HG02763 (cell line): ENCODE results near the gene LINC01488.

Experiments used
- ATAC-seq: cut with Tn5 transposase; IDR thresholded peaks from one replicate; pipeline ENCODE4 v1.9.1; 2021; ENCODE audit warnings: mild to moderate bottlenecking, moderate library complexity; ENCODE audit not compliant: unreplicated experiment

The LINC01488 gene

DNA sequence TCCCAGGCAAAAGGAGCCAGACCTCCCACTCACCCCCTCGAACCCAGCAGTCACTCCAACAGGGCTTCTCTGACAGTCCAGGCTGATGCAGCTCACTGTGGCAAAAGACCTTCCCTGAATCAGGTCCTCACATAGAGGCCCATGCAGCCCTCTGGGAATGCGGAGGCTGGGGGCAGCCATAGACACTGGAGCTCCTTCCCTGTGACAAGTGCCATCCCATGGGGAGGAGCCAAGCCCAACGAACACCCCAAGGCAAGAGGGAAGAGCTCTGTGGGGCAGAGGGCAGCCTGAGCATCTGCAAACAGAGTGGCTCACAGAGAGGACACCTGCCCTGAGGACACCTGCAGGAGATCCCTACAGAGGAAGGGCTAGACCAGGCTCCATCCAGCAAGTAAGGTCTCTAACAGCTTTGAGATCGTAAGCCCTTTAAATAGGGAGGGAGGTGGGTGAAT is at the start of gene LINC01488:
LINC01488 (plus strand) TSS at position 271 of the 452 bp plus-strand sequence.
- no peak for ATAC-seq

DNA sequence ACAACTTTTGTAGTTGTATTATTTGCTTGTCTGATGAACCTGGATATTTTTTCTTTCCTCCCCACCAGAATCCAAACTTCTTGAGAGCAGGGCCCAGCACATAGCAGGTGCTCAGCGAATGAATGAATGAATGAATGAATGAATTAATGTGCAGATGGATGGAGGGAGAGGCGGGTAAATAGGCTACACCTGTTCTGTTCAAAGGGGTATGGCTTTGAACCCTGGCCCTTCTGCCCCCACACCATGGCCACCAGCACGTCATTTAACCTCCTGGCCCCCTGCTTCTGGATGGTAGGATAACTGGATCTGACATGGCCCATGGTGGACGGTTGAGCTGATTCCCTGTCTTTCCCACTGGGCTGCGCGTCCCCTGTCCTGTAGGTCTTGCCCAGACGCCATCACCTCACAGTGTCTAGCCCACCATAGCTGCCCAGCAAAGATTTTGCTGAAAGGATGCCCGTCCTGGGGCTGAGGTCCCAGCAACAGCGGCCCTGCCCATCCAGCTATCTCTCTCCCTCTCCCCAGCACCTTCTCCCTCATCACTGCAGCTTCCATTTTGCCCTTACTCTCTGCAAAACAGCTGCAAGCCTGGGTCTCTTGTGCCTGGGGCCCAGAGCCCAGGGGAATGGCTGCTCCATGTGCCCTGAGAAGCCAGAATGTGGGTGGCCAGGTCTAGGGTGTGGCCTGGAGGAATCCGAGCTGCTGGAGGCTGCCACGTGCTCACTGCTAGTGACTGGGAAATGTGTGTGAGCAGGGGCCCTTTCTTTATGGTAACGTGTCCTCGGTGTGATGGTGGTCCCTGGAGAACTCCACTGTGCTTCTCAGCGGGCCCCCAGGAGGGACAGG is 49.3 kb upstream of the LINC01488 start:
- no peak for ATAC-seq

DNA sequence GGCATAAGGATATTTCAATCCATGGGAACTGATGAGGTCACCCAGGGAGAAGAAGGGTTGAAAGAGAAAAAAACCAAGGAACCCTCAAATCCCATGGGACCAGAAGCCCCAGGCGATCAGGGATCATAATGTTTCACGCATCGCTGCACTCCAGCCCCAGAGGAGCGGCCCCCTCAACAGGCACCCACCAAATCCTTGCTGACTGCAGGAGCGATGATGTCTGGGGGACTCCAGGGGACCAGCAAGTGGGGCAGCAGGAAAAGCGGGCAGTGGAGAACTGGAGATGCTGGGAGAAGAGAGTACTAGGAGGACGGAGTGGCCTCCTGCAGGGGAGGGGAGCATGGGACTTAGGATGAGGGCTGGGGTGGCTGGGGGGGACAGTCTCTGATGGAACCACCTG is 47.7 kb upstream of the LINC01488 start:
- ATAC-seq: no peak

DNA sequence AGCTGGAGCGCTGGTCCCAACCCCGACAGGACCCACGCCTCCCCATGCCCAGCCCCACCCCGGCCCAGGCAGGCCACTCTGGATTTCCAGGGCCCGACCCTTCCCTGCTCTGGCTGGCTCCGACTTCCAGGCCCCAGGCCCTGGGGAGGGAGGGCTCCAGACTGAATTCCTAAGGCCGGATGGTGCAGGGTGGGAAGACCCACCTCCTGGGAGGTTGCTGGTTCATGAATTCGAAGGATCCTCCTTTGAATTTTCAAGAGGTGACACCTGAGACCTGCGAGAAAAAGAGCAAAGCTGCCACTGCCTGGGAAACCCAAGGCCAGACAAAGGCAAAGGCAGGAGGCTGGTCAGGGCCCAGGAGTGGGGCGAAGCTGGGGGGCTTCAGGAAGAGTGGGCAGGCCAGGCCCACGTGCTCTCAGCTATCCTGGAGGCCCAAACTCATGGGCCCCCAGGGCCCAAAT is 47.0 kb upstream of the LINC01488 start:
- no peak for ATAC-seq

DNA sequence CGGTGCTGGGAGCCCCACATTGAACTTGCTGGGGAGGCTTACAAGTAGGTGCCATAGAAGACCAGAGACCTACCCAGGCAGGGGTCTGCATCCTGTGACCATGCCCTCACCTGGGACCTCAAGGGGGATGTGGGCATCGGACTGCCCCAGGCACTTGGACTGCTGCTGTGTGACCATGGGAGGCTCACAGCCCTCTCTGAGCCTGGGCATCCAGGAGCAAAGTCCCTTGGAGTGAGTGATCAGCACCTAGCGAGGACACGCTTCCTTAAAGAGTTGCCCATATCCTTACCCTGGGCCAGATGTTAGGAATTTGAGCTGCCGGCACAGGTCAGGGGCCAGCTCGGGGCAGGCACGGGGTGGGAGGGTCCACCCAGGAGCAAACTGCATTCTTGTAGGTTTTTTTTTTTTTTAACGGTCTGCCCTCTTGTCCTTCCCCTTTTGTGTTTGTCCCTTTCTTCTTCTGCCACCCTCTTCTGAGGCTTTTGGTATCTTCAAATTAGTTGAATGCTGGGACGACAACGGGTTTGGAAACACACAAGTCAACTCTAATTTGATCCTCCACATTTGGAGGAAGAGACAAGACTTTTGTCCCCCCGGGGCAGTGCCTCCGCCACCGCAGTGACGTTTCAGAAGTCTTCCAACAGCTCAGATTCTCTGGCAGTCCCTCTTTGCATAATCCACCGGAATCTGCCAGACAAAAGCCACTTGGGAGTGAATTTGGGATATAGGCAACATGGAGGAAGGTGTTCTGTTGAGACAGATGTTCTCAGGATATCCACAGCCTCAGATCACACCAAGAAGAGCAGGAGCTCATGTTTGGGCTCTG is 46.1 kb upstream of the LINC01488 start:
- ATAC-seq: no peak

DNA sequence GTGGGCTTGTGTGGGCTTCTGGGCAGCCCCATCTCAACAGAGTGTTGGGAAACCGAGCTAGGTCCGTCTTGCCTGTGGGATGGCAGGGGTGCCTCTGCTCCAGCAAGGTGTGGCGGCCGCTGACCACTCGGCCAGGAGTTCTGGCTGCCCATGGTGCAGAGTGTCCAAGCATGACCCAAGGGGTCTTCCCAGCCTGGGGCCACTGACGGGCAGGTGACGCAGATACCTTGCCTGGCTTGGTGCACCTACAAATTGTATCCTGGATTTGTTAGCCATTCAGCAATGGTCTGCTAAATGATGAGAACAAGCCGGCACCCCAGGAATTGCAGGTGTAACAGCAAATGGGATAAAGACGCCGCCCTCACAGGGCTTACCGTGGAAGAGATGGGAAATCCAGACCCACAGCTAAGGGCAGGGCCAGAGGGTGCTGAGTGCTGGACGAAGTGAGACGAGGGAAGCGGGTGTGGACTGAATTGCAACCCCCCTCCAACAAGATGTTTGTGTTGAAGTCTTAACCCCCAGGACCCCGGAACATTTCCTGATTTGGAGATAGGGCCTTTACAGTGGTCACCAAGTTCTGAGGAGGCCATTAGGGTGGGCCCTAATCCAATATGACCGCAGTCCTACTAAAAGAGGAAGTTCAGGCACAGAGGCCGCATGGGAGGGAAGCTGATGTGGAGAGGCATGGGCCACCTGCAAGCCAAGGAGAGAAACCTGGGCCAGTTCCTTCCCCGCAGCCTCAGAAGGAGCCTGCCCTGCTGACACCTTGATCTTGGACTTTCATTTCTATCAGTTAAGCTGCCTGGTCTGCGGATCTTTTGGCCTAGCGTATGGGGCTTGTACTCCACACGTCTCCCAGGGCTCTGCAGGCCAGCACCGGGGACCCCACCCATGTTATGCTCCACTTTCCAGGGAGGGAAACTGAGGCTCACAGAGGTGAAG is 45.2 kb upstream of the LINC01488 start:
- no peak for ATAC-seq

DNA sequence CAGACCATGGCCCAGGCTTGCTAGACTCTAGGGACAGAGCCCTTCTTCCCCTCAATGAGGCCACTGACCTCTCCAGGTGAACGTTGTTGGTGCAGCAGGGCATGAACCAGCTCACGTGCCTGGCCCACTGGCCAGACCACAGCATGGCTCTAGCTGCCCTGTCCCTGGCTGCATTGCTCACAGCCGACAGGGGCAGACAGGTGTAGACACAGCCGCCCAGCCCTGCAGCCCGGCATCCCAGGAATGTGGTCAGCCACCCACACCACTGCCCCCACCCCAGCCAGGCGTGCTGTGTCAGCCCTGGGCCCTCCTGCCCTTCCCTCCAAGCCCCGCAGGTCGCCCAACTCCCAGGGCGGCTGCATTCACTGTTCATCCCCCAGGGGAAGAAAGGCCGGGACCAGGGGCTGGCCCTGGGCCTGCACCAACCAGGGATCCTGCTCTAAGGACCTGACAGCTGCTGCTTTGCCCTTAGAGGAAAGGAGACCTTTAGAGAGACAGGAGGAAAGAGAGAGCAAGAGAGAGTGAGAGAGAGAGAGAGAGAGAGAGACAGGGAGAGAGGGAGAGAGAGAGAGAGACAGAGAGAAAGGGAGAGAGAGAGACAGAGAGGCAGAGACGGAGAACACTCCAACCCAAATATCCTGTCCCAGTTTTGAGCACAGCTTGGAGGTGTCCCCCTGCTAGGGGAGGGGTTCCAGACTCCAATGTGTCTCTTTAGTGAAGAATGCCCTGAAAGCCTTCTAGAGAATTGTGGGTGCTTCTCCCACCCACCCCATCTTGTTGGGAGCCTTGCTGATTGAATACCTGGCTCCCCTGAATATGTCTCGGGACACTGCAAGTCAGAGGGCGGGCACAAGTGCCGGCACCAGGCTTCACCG is 44.2 kb upstream of the LINC01488 start:
- no peak for ATAC-seq

DNA sequence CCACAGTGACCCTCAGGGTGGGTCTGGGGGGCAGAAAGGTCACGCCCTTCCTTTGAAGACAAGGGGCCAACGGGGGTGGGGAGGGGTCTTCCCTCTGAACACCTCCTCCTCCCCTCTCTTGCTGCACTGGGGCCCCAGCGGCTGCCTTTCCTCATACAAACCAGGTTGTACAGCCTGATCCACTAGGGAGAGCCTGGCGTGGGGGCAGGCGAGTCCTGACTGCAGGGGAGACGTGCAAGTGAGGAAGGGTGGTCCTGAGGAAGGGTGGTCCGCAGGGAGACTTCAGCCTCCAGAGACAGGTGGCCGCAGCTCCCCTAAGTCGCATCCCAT is 43.6 kb upstream of the LINC01488 start:
- ATAC-seq: no peak

DNA sequence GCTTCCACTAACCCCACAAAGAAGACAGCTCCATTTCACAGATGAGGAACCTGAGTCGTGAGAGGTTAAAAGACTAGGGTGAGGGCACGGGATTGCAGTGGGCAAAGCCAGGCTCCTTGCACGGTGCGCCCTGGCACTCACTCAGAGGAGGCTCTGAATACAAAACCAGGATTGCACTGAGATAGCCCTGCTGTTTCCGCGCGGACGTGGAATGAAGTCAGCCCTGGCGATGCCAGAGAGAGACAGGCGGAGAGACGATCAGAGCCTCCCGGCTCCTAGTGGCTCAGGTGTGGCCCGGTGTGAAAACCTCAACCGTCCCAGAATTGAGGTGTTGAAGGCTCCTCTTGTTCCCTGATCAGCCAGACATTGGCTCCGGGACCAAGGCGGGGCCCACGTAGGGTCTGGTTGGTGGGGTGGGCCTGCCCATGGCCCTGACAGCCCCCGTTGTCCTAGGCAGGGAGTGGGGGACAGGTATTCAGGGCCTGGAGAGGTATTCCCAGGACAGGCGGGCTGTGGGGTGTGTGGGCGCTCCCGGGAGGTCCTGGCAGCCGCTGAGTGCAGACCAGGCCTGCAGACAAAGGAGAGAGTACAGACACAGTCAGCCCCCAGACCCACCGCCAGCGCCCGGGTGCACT is 43.1 kb upstream of the LINC01488 start:
- ATAC-seq: no peak

DNA sequence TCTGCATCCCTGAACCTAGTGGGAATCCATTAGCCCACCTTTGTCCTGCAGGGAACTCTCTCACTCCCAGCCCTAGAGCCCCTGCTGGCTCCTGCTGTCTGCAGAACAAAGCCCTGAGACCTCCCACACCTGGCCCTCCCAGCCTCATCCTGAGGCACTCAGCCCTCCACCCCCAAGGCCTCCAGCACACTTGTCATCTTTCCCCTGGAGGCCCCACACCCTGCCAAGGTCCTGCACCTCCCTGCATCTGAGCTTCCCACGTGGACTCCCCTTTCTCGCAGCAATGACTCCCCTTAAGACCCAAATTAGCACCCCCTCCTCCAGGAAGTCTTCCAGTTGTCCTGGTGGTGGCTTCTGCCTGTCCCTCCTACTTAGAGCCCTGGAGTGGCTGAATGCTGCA is 42.3 kb upstream of the LINC01488 start:
- no peak for ATAC-seq

DNA sequence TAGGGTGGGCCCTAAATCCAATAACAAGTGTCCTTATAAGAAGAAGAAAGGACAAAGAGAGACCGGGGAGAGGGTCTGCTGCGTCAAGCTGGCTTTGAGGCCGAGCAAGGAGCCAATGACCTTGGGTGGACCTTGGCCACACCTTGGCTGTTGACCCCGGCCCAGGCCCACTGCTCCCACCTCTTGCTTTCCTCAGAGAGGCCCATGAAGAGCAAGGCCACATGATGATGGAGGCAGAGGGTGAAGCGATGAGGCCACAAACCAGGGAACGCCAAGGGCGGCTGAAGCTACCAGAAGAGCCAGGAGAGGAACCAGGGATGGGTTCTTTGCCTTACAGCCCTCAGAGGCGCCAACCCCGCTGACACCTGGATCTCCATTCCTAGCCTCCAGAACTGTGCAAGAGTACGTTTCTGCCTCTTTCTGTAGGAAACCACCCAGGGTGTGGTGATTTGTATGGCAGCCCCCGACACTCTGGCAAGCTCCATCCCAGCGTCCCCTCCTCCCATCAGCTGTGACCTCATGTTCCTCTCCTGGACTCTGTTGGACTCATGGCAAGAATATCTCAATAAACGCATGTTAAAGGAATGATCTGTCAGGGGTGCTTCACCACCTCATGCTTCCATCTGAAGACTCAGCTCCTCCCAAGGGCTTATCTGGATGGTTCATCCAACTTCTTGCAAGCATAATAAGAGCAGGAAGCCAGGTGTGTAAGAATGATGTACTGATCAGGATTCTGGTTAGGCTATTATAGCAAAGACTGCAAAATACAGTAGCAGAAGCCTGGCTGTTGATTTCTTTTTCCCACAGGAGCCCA is 41.6 kb upstream of the LINC01488 start:
- ATAC-seq: no peak

DNA sequence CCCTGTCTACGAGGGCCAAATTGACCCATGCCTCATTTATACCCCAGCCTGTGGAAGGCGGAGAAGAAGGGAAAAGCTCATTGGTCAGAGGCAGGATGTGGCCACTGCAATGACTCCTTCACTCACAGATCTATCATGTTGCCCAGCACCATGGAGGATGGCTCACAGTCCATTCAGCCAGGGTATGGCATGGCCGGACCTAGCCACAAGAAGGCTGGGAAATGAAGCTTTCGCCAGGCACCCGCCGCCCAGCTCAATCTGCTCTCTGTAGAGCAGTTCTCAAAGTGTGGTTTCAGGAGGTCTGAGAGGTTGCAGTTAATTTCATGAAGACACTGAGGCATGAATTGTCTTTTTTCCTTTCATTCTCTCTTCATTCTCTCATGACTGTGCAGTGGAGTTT is 40.6 kb upstream of the LINC01488 start:
- no peak for ATAC-seq

DNA sequence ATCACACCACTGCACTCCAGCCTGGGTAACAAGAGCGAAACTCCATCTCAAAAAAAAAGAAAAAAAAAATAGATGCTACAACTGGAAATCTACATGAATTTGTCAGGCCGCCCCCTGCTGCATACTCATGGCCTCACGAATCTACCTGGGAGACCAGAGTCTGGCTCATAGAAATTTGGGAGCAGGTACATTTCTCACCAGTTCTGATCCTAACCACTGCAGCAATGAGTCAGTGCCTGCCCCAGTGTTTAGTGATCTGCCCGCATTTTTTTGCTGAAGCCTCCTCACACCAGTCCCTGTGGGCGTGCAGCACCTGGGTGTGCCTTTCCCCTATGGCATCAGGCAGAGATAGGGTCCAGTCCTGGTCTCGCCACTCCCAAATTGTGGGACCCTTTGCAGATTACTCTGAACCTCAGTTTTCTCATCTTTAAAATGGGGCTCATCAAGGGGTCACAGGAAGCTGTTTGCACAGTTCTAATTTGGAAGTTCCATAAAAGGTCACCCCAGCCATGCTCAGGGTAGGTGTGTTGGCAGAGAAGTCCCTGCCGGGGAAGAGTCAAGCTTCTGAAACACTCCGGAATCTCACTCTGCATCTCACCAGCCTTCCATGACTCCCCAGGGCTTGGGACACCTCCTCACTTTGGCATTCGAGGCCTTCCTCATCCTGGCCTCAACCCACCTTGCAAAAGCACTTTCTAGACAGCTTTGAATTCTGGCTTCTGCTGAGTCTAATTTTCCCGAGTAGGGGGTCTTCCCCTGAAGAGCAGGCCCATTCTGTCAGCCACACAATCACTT is 39.3 kb upstream of the LINC01488 start:
- ATAC-seq: no peak

DNA sequence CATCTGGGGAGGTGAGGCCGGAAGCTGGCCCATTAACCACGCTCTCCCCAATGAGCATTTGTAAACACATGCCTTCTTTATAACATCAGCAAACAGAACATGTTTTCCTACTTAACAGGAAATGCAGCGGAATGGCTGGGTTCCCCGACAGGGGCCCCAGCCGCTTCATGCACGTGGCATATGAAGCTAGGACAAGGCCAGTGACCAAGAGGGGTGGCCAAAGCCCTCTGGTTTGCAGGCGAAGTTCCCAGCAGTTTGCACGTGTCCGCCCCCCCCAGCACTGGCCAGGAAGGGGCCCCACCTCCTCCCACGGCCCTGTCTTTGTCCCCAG is 38.7 kb upstream of the LINC01488 start:
- no peak for ATAC-seq

DNA sequence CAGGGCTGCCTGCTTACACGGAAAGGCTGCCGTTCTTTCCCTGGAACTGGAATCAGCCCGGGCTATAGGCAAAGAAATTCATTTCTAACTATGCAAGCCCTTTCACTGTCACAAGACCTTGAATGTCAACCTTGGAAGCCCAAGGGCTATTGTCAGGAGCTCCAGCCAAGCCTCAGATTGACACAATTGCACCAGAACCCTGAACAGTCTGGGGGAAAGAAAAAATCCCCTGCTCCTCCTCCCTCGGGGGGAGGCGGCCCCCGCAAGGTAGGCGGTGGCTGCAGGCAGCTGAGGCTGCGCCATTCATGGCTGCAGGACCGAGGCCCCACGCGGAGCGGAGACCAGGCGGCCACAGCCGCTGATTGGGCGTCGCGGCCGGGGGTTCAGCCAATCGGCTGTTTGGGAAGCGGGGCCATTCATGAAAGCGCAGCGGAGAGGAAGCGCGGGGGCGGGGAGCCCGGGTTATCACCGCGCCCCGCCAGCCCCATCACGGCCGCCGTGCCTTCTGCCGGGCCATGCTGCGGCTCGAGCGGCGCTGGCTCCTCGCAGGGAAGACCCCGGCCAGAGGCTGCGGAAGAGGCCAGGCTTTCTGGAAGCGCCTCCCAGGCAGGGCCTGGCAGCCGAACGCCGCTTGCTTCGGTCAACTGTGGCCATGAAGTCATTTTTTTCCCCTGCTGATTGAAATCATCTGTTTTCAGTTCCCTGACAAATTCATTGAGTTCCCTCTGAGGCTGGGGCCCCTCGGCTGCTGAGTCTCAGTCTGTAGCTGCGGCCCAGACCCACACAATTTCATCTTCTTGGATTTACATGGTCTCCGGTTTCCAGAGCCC is 38.1 kb upstream of the LINC01488 start:
- ATAC-seq: peak; percentile 82

DNA sequence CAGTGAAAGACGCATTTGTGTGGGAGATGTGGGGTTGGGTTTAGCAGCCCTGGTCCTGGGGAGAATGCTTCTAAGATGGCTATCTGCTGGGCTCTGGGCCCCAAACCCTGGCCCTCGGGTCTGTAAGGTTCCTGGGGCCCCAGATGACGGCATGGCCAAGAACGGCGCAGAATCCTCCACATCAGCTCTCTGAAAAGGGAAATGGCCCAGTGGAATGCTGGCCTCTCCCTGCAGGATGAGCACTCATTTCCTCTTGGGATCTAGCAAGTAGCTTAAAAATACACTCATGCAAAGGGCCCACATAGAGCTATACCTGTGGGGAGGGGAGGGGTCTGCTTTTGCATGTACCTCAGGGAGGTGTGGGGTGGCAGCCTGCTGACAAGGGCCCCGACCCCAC is 37.5 kb upstream of the LINC01488 start:
- ATAC-seq: no peak
